PC-3 (cell line): ENCODE data around the gene PMEPA1. TPM values are rescaled to one million over a fixed set of nuclear protein-coding genes. Genes with fewer than 3 reads are reported as not detected.

Source experiments
- ATAC-seq: fragments of 200-7000 bp; cut with Tn5 transposase; 2 replicates; pipeline ENCODE4 v1.9.1; 2020; ENCODE audit warnings: mild to moderate bottlenecking, moderate library complexity
- BruUV-seq: library from RNA; stranded (reverse); fragments of 400-500 nt; replicated peaks from 2 replicates; lab custom pipeline; 2021; lab: Mats Ljungman, UMichigan
- CTCF ChIA-PET: fragments of 300-600 bp; sonication (Branson Sonifier 250); formaldehyde crosslinking; loops from one replicate; lab custom pipeline; 2022; ENCODE audit warnings: antibody characterized with exemption; lab: Charles Lee
- POLR2A ChIA-PET: fragments of 300-600 bp; sonication (Branson Sonifier 250); formaldehyde crosslinking; loops from one replicate; lab custom pipeline; 2022; ENCODE audit warnings: antibody characterized with exemption; ENCODE audit not compliant: unreplicated experiment; lab: Charles Lee
- DNase-seq: peaks from one replicate; pipeline ENCODE4 v3.0.0-alpha.2; 2015
- H2AFZ ChIP-seq: fragments of 300-600 bp; sonication (generic); 2 replicates; pipeline ENCODE4 v1.6.0; 2016; ENCODE audit warnings: antibody characterized with exemption, low read length
- H3F3A ChIP-seq: fragments of 300-600 bp; sonication (generic); one replicate; pipeline ENCODE4 v1.6.0; 2017; ENCODE audit warnings: antibody characterized with exemption, low read length, control low read depth, mild to moderate bottlenecking; ENCODE audit not compliant: unreplicated experiment
- H3K27ac ChIP-seq: fragments of 300-600 bp; sonication (generic); 2 replicates; pipeline ENCODE4 v1.5.1; 2016; ENCODE audit warnings: mild to moderate bottlenecking, low read length
- H3K27me3 ChIP-seq: fragments of 300-600 bp; sonication (generic); 2 replicates; pipeline ENCODE4 v1.6.1; 2016; ENCODE audit warnings: low read length, mixed read lengths
- H3K36me3 ChIP-seq: fragments of 300-600 bp; sonication (generic); 2 replicates; pipeline ENCODE4 v1.6.1; 2016; ENCODE audit warnings: low read depth, mixed run types, low read length, mixed read lengths
- H3K4me1 ChIP-seq: fragments of 300-600 bp; sonication (generic); 2 replicates; pipeline ENCODE4 v1.5.1; 2016; ENCODE audit warnings: low read length; ENCODE audit not compliant: insufficient read depth
- H3K4me2 ChIP-seq: fragments of 300-600 bp; sonication (generic); 2 replicates; pipeline ENCODE4 v1.6.0; 2016; ENCODE audit warnings: low read length
- H3K4me3 ChIP-seq: fragments of 300-600 bp; sonication (generic); 2 replicates; pipeline ENCODE4 v1.5.1; 2016; ENCODE audit warnings: mild to moderate bottlenecking, low read length, mixed read lengths
- H3K79me2 ChIP-seq: fragments of 300-600 bp; sonication (generic); 2 replicates; pipeline ENCODE4 v1.6.1; 2017; ENCODE audit warnings: low read length, mixed read lengths
- H3K9ac ChIP-seq: fragments of 300-600 bp; sonication (generic); 2 replicates; pipeline ENCODE4 v1.6.0; 2016; ENCODE audit warnings: mild to moderate bottlenecking, low read length
- H3K9me2 ChIP-seq: fragments of 300-600 bp; sonication (generic); replicated peaks from 2 replicates; pipeline ENCODE4 v1.6.1; 2016; ENCODE audit warnings: mixed run types, low read length, mixed read lengths
- H3K9me3 ChIP-seq: fragments of 300-600 bp; sonication (generic); 2 replicates; pipeline ENCODE4 v1.6.1; 2016; ENCODE audit warnings: low read length, mixed read lengths
- H4K20me1 ChIP-seq: fragments of 300-600 bp; sonication (generic); 2 replicates; pipeline ENCODE4 v1.6.1; 2016; ENCODE audit warnings: low read length, mixed read lengths
- CTCF ChIP-seq: fragments of 300-600 bp; sonication (generic); conservative IDR thresholded peaks from 2 replicates; pipeline ENCODE4 v1.5.1; 2017; ENCODE audit warnings: antibody characterized with exemption, low read depth, mild to moderate bottlenecking, low read length
- EZH2 ChIP-seq: fragments of 300-600 bp; sonication (generic); IDR thresholded peaks from one replicate; pipeline ENCODE4 v1.6.1; 2017; ENCODE audit warnings: antibody characterized with exemption, mild to moderate bottlenecking, low read length; ENCODE audit not compliant: unreplicated experiment
- EZH2phosphoT487 ChIP-seq: fragments of 300-600 bp; sonication (generic); IDR thresholded peaks from 2 replicates; pipeline ENCODE4 v1.6.1; 2018; ENCODE audit warnings: mild to moderate bottlenecking, antibody characterized with exemption, low read length, borderline replicate concordance
- intact Hi-C: fragments of 100-400 bp; cut with micrococcal nuclease; formaldehyde crosslinking; loops from 2 replicates; pipeline ENCODE4 v1.9.0; 2023
- total RNA-seq: library from RNA; depleted of rRNA; stranded (reverse); fragments of >200 nt; gene quantifications from 2 replicates; pipeline ENCODE4 v1.2.3, GENCODE V29; 2014

PMEPA1 gene
- total RNA-seq, 1 experiment from 2014 or later: 21.9 TPM

GRCh38 chr20:57652606-57653545, 56.9 kb downstream of the PMEPA1 start:
- TF ChIP-seq EZH2phosphoT487 (no peak), EZH2 (no peak), CTCF (0 out of 2 replicates have a peak, but pooled peaks have one; percentile 19)
- ATAC-seq (no peak), DNase-seq (no peak)
- Histone ChIP-seq H3K9me3 (no peaks in the 10 kb centered on the region), H3K4me2 (no peak overlapping the region), H3K4me1 (no peaks in the 10 kb centered on the region), H3K36me3 (peaks cover 41% of the 10 kb centered on the region), H3K27me3 (no peaks in the 10 kb centered on the region), H4K20me1 (no peaks in the 10 kb centered on the region), H3K4me3 (no peak overlapping the region), H3K9me2 (no peaks in the 10 kb centered on the region), H3F3A (no peaks in the 10 kb centered on the region), H3K27ac (no peak overlapping the region), H3K9ac (no peak overlapping the region), H2AFZ (no peak overlapping the region), H3K79me2 (no peaks in the 10 kb centered on the region; the same call in 1 of the 2 replicates)
- no TSS peak for BruUV-seq
- intact Hi-C loops: no loop called here
- POLR2A ChIA-PET: interaction anchor here (0.7 kb wide), 1 partner anchor 57 kb away, joined by 3 read pairs; no protein-coding TSS in a partner anchor
- CTCF ChIA-PET: interaction anchor here (1.3 to 1.5 kb wide), 2 partner anchors 30 to 434 kb away, joined by 3 to 9 read pairs; no protein-coding TSS in a partner anchor

- Histone ChIP-seq H3K79me2 (no peaks in the 10 kb centered on the region; the same call in 1 of the 2 replicates), H3K36me3 (peaks cover 34% of the 10 kb centered on the region), H4K20me1 (no peaks in the 10 kb centered on the region), H3K27ac (no peak overlapping the region), H3K9ac (no peak overlapping the region), H3K4me1 (no peaks in the 10 kb centered on the region), H3K4me3 (no peak overlapping the region), H3K9me2 (no peaks in the 10 kb centered on the region), H2AFZ (no peak overlapping the region), H3F3A (no peaks in the 10 kb centered on the region), H3K4me2 (no peak overlapping the region), H3K9me3 (no peaks in the 10 kb centered on the region), H3K27me3 (no peaks in the 10 kb centered on the region)
- BruUV-seq: no TSS peak
- TF ChIP-seq EZH2 (no peak), CTCF (no peak), EZH2phosphoT487 (no peak)
- CTCF ChIA-PET: interaction anchor here (0.6 to 0.7 kb wide), 3 partner anchors 30 to 768 kb away, joined by 3 to 5 read pairs (median 4); no protein-coding TSS in a partner anchor
- intact Hi-C loops: no loop called here
- DNase-seq (no peak), ATAC-seq (no peak)
- POLR2A ChIA-PET: no interaction called here
These were observed 57.8 kb downstream of the PMEPA1 start for GRCh38 chr20:57651881-57652605.
